Neuron (in vitro differentiated cells): ENCODE results near the gene PTMS.

Source experiments
- H2AFZ ChIP-seq: one replicate; pipeline ENCODE4 v1.6.1; 2013; ENCODE audit warnings: low read depth, mild to moderate bottlenecking, inconsistent platforms, low read length, moderate library complexity
- H3K27me3 ChIP-seq: one replicate; pipeline ENCODE4 v1.6.1; 2013; ENCODE audit warnings: low read length; ENCODE audit not compliant: insufficient read depth
- H3K36me3 ChIP-seq: one replicate; pipeline ENCODE4 v1.6.1; 2013; ENCODE audit warnings: low read length; ENCODE audit not compliant: insufficient read depth
- H3K4me1 ChIP-seq: one replicate; pipeline ENCODE4 v1.6.1; 2013; ENCODE audit warnings: low read length; ENCODE audit not compliant: insufficient read depth
- H3K4me3 ChIP-seq: 2 replicates; pipeline ENCODE4 v1.5.1; 2013; ENCODE audit warnings: mild to moderate bottlenecking, low read length, moderate library complexity
- H3K9me3 ChIP-seq: one replicate; pipeline ENCODE4 v1.6.1; 2013; ENCODE audit warnings: low read length

The PTMS gene

GRCh38 chr12:6780573-6780972 lies 14.4 kb downstream of the PTMS start:
- H3K4me3 ChIP-seq: no peak overlapping the region
- H3K9me3 ChIP-seq: no peaks in the 10 kb centered on the region
- peaks cover 30% of the 10 kb centered on the region for H3K4me1 ChIP-seq
- peaks cover 6% of the 10 kb centered on the region for H3K36me3 ChIP-seq
- no peak overlapping the region for H2AFZ ChIP-seq
- no peaks in the 10 kb centered on the region for H3K27me3 ChIP-seq

GRCh38 chr12:6782119-6782518 lies 16.0 kb downstream of the PTMS start:
- Histone ChIP-seq H2AFZ (no peak overlapping the region), H3K27me3 (no peaks in the 10 kb centered on the region), H3K9me3 (no peaks in the 10 kb centered on the region), H3K36me3 (no peaks in the 10 kb centered on the region), H3K4me3 (no peak overlapping the region), H3K4me1 (peaks cover 39% of the 10 kb centered on the region)

- H3K27me3 ChIP-seq: no peaks in the 10 kb centered on the region
- no peaks in the 10 kb centered on the region for H3K9me3 ChIP-seq
- no peaks in the 10 kb centered on the region for H3K36me3 ChIP-seq
- peaks cover 35% of the 10 kb centered on the region for H3K4me1 ChIP-seq
- no peak overlapping the region for H3K4me3 ChIP-seq
- peak overlapping the region; percentile 9 for H2AFZ ChIP-seq
Measured at GRCh38 chr12:6782850-6783566, 16.8 kb downstream of the PTMS start.

GRCh38 chr12:6783828-6784227 lies 17.7 kb downstream of the PTMS start:
- Histone ChIP-seq H3K4me1 (peaks cover 27% of the 10 kb centered on the region), H3K4me3 (no peak overlapping the region), H3K9me3 (no peaks in the 10 kb centered on the region), H2AFZ (no peak overlapping the region), H3K27me3 (no peaks in the 10 kb centered on the region), H3K36me3 (no peaks in the 10 kb centered on the region)

- no peak overlapping the region for H2AFZ ChIP-seq
- H3K36me3 ChIP-seq: no peaks in the 10 kb centered on the region
- H3K9me3 ChIP-seq: no peaks in the 10 kb centered on the region
- H3K4me1 ChIP-seq: peaks cover 24% of the 10 kb centered on the region
- H3K27me3 ChIP-seq: no peaks in the 10 kb centered on the region
- H3K4me3 ChIP-seq: no peak overlapping the region
Measured at GRCh38 chr12:6784296-6784695, 18.1 kb downstream of the PTMS start.

GRCh38 chr12:6784761-6785160 lies 18.6 kb downstream of the PTMS start:
- Histone ChIP-seq H3K27me3 (no peaks in the 10 kb centered on the region), H2AFZ (no peak overlapping the region), H3K4me3 (no peak overlapping the region), H3K9me3 (no peaks in the 10 kb centered on the region), H3K4me1 (peaks cover 19% of the 10 kb centered on the region), H3K36me3 (no peaks in the 10 kb centered on the region)

- Histone ChIP-seq H3K4me1 (peaks cover 17% of the 10 kb centered on the region), H3K36me3 (no peaks in the 10 kb centered on the region), H3K4me3 (no peak overlapping the region)
Measured at GRCh38 chr12:6786416-6787094, 20.4 kb downstream of the PTMS start.

GRCh38 chr12:6787309-6787708 lies 21.1 kb downstream of the PTMS start:
- Histone ChIP-seq H3K27me3 (no peaks in the 10 kb centered on the region), H3K4me1 (peaks cover 21% of the 10 kb centered on the region), H3K36me3 (no peaks in the 10 kb centered on the region), H2AFZ (no peak overlapping the region), H3K9me3 (no peaks in the 10 kb centered on the region), H3K4me3 (no peak overlapping the region)

More at GRCh38 chr12:6786416-6787094, 20.4 kb downstream of the PTMS start:
- no peaks in the 10 kb centered on the region for H3K9me3 ChIP-seq
- H3K27me3 ChIP-seq: no peaks in the 10 kb centered on the region
- H2AFZ ChIP-seq: peak overlapping the region; percentile 11

GRCh38 chr12:6788972-6789924 lies 23.1 kb downstream of the PTMS start, which contains the start of gene CD4:
Gene CD4, plus strand, starts transcription at chr12:6789528. Its CDS starts 10,611 bp downstream, at chr12:6800139.
- H3K4me3 ChIP-seq: no peak within 1 kb of the TSS

GRCh38 chr12:6790496-6791150 lies 24.5 kb downstream of the PTMS start:
- no peak overlapping the region for H3K4me3 ChIP-seq
- H3K9me3 ChIP-seq: no peaks in the 10 kb centered on the region
- H3K4me1 ChIP-seq: peaks cover 24% of the 10 kb centered on the region
- no peaks in the 10 kb centered on the region for H3K27me3 ChIP-seq
- no peak overlapping the region for H2AFZ ChIP-seq
- no peaks in the 10 kb centered on the region for H3K36me3 ChIP-seq

More at GRCh38 chr12:6788972-6789924, 23.1 kb downstream of the PTMS start, which contains the start of gene CD4:
- Histone ChIP-seq H3K36me3 (no peaks in the 10 kb centered on the region), H2AFZ (peak within 1 kb of the TSS; percentile 26), H3K9me3 (no peaks in the 10 kb centered on the region), H3K27me3 (no peaks in the 10 kb centered on the region), H3K4me1 (peaks cover 24% of the 10 kb centered on the region)

GRCh38 chr12:6791931-6792520 lies 25.9 kb downstream of the PTMS start:
- H3K27me3 ChIP-seq: no peaks in the 10 kb centered on the region
- H3K9me3 ChIP-seq: no peaks in the 10 kb centered on the region
- peaks cover 16% of the 10 kb centered on the region for H3K4me1 ChIP-seq
- no peaks in the 10 kb centered on the region for H3K36me3 ChIP-seq
- peak overlapping the region; percentile 17 for H3K4me3 ChIP-seq
- peak overlapping the region; percentile 74 for H2AFZ ChIP-seq

- H3K4me1 ChIP-seq: peaks cover 14% of the 10 kb centered on the region
- peak overlapping the region; percentile 17 for H3K4me3 ChIP-seq
- no peaks in the 10 kb centered on the region for H3K9me3 ChIP-seq
- H3K27me3 ChIP-seq: no peaks in the 10 kb centered on the region
- peak overlapping the region; percentile 74 for H2AFZ ChIP-seq
- no peaks in the 10 kb centered on the region for H3K36me3 ChIP-seq
Measured at GRCh38 chr12:6792522-6793201, 26.5 kb downstream of the PTMS start.
